ENCODE data around the gene MED8.

DNA sequence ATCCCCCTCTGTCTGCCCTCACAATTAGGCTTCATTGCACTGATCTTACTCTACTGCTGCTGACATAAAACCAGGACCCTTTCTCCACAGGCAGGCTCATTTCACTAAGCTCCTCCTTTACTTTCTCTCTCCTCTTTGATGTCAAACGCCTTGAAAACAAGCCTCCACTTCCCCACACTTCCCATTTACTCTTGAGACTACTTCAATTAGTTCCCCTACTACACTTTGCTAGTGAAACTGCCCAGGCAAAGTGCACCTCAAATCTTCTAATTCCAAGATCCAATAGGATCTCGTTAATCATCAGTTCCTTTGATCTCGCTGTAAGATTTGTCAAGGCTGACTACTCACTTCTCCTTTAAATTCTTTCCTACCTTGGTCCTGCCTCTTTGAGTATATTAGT lies 36.7 kb downstream of the MED8 start:
- TF ChIP-seq CTCF (IDR thresholded peaks at IDR 0.05), result no peak
- no peak for TF ChIP-seq POLR2A (IDR thresholded peaks at IDR 0.05)
